GM23338 (cell line): ENCODE measurements around the gene NOTCH1. TPM values are rescaled to one million over a fixed set of nuclear protein-coding genes. Genes with fewer than 3 reads are reported as not detected.
"Not testable (repeated sequence)": the region's sequence is repeated elsewhere in the genome, so short reads cannot be mapped to it uniquely, and the experiment has no call there.

Experiments used
- ATAC-seq: fragments of 200-7000 bp; cut with Tn5 transposase; 3 replicates; pipeline ENCODE4 v1.9.1; 2020
- DNase-seq: peaks from one replicate; pipeline ENCODE4 v3.0.0-alpha.2; 2015; ENCODE audit warnings: low spot score
- H2AFZ ChIP-seq: fragments of 200-600 bp; sonication (generic); 2 replicates; pipeline ENCODE4 v1.8.0; 2016; ENCODE audit warnings: antibody characterized with exemption, mild to moderate bottlenecking, moderate library complexity
- H3F3A ChIP-seq: fragments of 200-600 bp; sonication (generic); replicated peaks from 2 replicates; pipeline ENCODE4 v1.8.0; 2017; ENCODE audit warnings: antibody characterized with exemption, mixed run types, low read depth
- H3K27ac ChIP-seq: fragments of 200-600 bp; sonication (generic); 2 replicates; pipeline ENCODE4 v1.6.1; 2016; ENCODE audit warnings: low read depth
- H3K27me3 ChIP-seq: fragments of 200-600 bp; sonication (generic); 2 replicates; pipeline ENCODE4 v1.8.0; 2016; ENCODE audit warnings: mild to moderate bottlenecking, mixed run types, moderate library complexity; ENCODE audit not compliant: insufficient read depth
- H3K36me3 ChIP-seq: fragments of 200-600 bp; sonication (generic); 2 replicates; pipeline ENCODE4 v1.8.0; 2016; ENCODE audit warnings: mild to moderate bottlenecking; ENCODE audit not compliant: insufficient read depth
- H3K4me1 ChIP-seq: fragments of 200-600 bp; sonication (generic); 2 replicates; pipeline ENCODE4 v1.8.0; 2016; ENCODE audit warnings: mild to moderate bottlenecking, moderate library complexity; ENCODE audit not compliant: insufficient read depth
- H3K4me2 ChIP-seq: fragments of 200-600 bp; sonication (generic); 2 replicates; pipeline ENCODE4 v1.7.1; 2017; ENCODE audit warnings: mixed run types
- H3K4me3 ChIP-seq: fragments of 200-600 bp; sonication (generic); 2 replicates; pipeline ENCODE4 v1.6.1; 2016; ENCODE audit warnings: mixed run types
- H3K79me2 ChIP-seq: fragments of 200-600 bp; sonication (generic); replicated peaks from 2 replicates; pipeline ENCODE4 v1.8.0; 2017; ENCODE audit warnings: mild to moderate bottlenecking; ENCODE audit not compliant: insufficient read depth
- H3K9me2 ChIP-seq: fragments of 200-600 bp; sonication (generic); 2 replicates; pipeline ENCODE4 v1.8.0; 2017; ENCODE audit not compliant: insufficient read depth
- H4K20me1 ChIP-seq: fragments of 200-600 bp; sonication (generic); replicated peaks from 2 replicates; pipeline ENCODE4 v1.8.0; 2017; ENCODE audit warnings: mild to moderate bottlenecking; ENCODE audit not compliant: insufficient read depth
- H3K27ac Mint-ChIP-seq: 2 replicates; pipeline ENCODE4 v1.8.0; 2020; ENCODE audit warnings: inconsistent platforms, mild to moderate bottlenecking, moderate library complexity, mixed read lengths
- H3K27me3 Mint-ChIP-seq: 3 replicates; pipeline ENCODE4 v1.8.0; 2022; ENCODE audit warnings: low read depth, mild to moderate bottlenecking, moderate library complexity, mixed read lengths, inconsistent platforms; ENCODE audit not compliant: insufficient read depth, poor library complexity
- H3K36me3 Mint-ChIP-seq: 3 replicates; pipeline ENCODE4 v1.8.0; 2021; ENCODE audit warnings: low read depth, mild to moderate bottlenecking, inconsistent platforms, moderate library complexity, mixed read lengths
- H3K4me1 Mint-ChIP-seq: 3 replicates; pipeline ENCODE4 v1.8.0; 2020; ENCODE audit warnings: mild to moderate bottlenecking, inconsistent platforms, mixed read lengths
- H3K4me3 Mint-ChIP-seq: 3 replicates; pipeline ENCODE4 v1.8.0; 2021; ENCODE audit warnings: moderate library complexity, mild to moderate bottlenecking, inconsistent platforms, mixed read lengths
- H3K9me3 Mint-ChIP-seq: 3 replicates; pipeline ENCODE4 v1.8.0; 2020; ENCODE audit warnings: moderate library complexity, mild to moderate bottlenecking, inconsistent platforms, mixed read lengths
- ZNF462 ChIP-seq: fragments of 250-450 bp; sonication (Bioruptor Pico); IDR thresholded peaks from 2 replicates; pipeline ENCODE4 v1.5.0; 2020; ENCODE audit warnings: mild to moderate bottlenecking, moderate library complexity
- polyA plus RNA-seq: library from polyadenylated mRNA; unstranded; fragments of >200 nt; fragmentation: Nextera tagmentation; extraction: Ambion mirVana; gene quantifications from 2 replicates; pipeline ENCODE4 v1.2.1, GENCODE V29; 2016
- total RNA-seq: library from RNA; depleted of rRNA; stranded (reverse); fragments of >200 nt; shearing (Covaris generic); gene quantifications from 2 replicates; pipeline ENCODE4 v1.2.3, GENCODE V29; 2014

NOTCH1 gene
- total and polyA plus RNA-seq, 2 experiments from 2014 or later: 9.9 to 97.2 TPM

GRCh38 chr9:136581614-136582447 is 36.0 kb upstream of the NOTCH1 start:
- H3K4me3 ChIP-seq: no peak overlapping the region
- no peaks in the 10 kb centered on the region for H3K36me3 ChIP-seq
- no peak overlapping the region for H2AFZ ChIP-seq
- H3K79me2 ChIP-seq: no peaks in the 10 kb centered on the region
- H3K4me1 Mint-ChIP-seq: peaks cover 33% of the 10 kb centered on the region
- no peaks in the 10 kb centered on the region for H3K27me3 ChIP-seq
- H3K4me2 ChIP-seq: no peak overlapping the region
- peaks cover 33% of the 10 kb centered on the region for H3F3A ChIP-seq
- ATAC-seq (no peak), DNase-seq (no peak)
- H3K27me3 Mint-ChIP-seq: peaks cover 25% of the 10 kb centered on the region
- H3K27ac Mint-ChIP-seq: no peak overlapping the region
- no peaks in the 10 kb centered on the region for H3K9me3 Mint-ChIP-seq
- TF ChIP-seq ZNF462 (CRISPR knock-in tag): no peak
- 0 out of 2 replicates have a peak, but pooled peaks cover 7% of the 10 kb centered on the region for H3K9me2 ChIP-seq
- H3K27ac ChIP-seq: no peak overlapping the region
- peaks cover 5% of the 10 kb centered on the region; the same call in 1 of the 3 replicates for H3K36me3 Mint-ChIP-seq
- H3K4me3 Mint-ChIP-seq: no peak overlapping the region
- no peaks in the 10 kb centered on the region for H4K20me1 ChIP-seq
- peaks cover 23% of the 10 kb centered on the region for H3K4me1 ChIP-seq

DNA sequence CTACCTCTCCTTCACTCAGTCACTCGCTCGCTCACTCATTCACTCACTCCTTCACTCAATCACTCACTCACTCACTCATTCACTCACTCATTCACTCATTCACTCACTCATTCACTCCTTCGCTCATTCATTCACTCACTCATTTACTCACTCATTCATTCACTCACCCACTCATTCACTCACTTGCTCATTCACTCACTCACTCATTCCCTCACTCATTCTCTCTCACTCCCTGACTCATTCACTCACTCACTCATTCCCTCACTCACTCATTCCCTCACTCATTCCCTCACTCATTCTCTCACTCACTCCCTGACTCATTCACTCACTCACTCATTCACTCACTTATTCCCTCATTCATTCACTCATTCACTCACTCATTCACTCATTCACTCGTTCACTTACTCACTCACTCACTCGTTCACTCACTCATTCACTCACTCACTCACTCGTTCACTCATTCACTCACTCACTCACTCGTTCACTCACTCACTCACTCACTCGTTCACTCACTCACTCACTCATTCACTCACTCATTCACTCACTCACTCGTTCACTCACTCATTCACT is 33.9 kb upstream of the NOTCH1 start:
- H4K20me1 ChIP-seq, H3K79me2 ChIP-seq, H3K4me2 ChIP-seq, DNase-seq, ATAC-seq, H3K27ac ChIP-seq, H3K4me3 ChIP-seq, H3K27me3 ChIP-seq, H3K9me3 Mint-ChIP-seq, H2AFZ ChIP-seq, H3K9me2 ChIP-seq, H3K36me3 Mint-ChIP-seq, H3K36me3 ChIP-seq, H3K27ac Mint-ChIP-seq: not testable (repeated sequence)
- Mint-ChIP-seq H3K4me3 (peak overlapping the region; percentile 19; the same call in 1 of the 3 replicates), H3K4me1 (peaks cover 16% of the 10 kb centered on the region), H3K27me3 (peaks cover 23% of the 10 kb centered on the region)
- Histone ChIP-seq H3F3A (peaks cover 25% of the 10 kb centered on the region), H3K4me1 (peaks cover 10% of the 10 kb centered on the region)
